ENCODE measurements around the gene SPARC. TPM values are rescaled to one million over a fixed set of nuclear protein-coding genes. Genes with fewer than 3 reads are reported as not detected.

The SPARC gene
- total RNA-seq, 1 experiment from 2014 or later, result not detected

- Mint-ChIP-seq H3K27me3 (ENCODE audit: unreplicated experiment) (peaks cover 84% of the 10 kb centered on the region), H3K27ac (ENCODE audit: unreplicated experiment) (no peak overlapping the region), H3K4me1 (ENCODE audit: low read depth, unreplicated experiment) (peaks cover 35% of the 10 kb centered on the region), H3K36me3 (ENCODE audit: insufficient read depth, unreplicated experiment) (peaks cover 5% of the 10 kb centered on the region), H3K4me3 (ENCODE audit: low read depth, unreplicated experiment) (no peak overlapping the region), H3K9me3 (ENCODE audit: low read depth, unreplicated experiment) (no peaks in the 10 kb centered on the region)
- BruUV-seq (replicated peaks), result no TSS peak
- intact Hi-C loops (cut with micrococcal nuclease; ENCODE audit: unreplicated experiment), result no loop called here
- DNase-seq, result no peak
- CTCF ChIA-PET, result no interaction called here
- TF ChIP-seq, protein P1, sequence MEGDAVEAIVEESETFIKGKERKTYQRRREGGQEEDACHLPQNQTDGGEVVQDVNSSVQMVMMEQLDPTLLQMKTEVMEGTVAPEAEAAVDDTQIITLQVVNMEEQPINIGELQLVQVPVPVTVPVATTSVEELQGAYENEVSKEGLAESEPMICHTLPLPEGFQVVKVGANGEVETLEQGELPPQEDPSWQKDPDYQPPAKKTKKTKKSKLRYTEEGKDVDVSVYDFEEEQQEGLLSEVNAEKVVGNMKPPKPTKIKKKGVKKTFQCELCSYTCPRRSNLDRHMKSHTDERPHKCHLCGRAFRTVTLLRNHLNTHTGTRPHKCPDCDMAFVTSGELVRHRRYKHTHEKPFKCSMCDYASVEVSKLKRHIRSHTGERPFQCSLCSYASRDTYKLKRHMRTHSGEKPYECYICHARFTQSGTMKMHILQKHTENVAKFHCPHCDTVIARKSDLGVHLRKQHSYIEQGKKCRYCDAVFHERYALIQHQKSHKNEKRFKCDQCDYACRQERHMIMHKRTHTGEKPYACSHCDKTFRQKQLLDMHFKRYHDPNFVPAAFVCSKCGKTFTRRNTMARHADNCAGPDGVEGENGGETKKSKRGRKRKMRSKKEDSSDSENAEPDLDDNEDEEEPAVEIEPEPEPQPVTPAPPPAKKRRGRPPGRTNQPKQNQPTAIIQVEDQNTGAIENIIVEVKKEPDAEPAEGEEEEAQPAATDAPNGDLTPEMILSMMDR (IDR thresholded peaks at IDR 0.05; ENCODE audit: unreplicated experiment), result no peak
Observed at GRCh38 chr5:151611127-151611775, 75.5 kb downstream of the SPARC start.

Other genes starting within 250 kb of the SPARC start
- gene SLC36A1, start 239.3 kb downstream of the SPARC start, total RNA-seq (2022), result 11.4 and 12.3 TPM in 2 replicates
- not detected in 2 replicates for gene FAT2, start 95.6 kb downstream of the SPARC start, total RNA-seq (2022)
- gene ATOX1, start 71.7 kb upstream of the SPARC start, total RNA-seq (2022), result 204 and 239 TPM in 2 replicates
- 356 and 393 TPM in 2 replicates for gene G3BP1, start 85.0 kb upstream of the SPARC start, total RNA-seq (2022)
- gene GLRA1, start 237.9 kb upstream of the SPARC start, total RNA-seq (2022), result not detected in 2 replicates